Renal cortex interstitium (tissue), 11 donors: ENCODE data around the gene UVSSA. TPM values are rescaled to one million over a fixed set of nuclear protein-coding genes. Genes with fewer than 3 reads are reported as not detected.
A peak's percentile ranks its signal among the peaks of the same experiment; 100 is the strongest.

Source experiments
- DNase-seq, 11 donors: peaks; one replicate each; pipeline ENCODE4 v3.0.0-alpha.2; 2013; ENCODE audit warnings: low read depth in 9 of 11, low spot score in 4 of 11; ENCODE audit errors: extremely low read depth in 1 of 11
- polyA plus RNA-seq, 3 donors: library from polyadenylated mRNA; unstranded; fragments of 120-200 nt; gene quantifications; one replicate each; pipeline ENCODE4 v1.2.1, GENCODE V29; 2013; ENCODE audit not compliant: insufficient read length in 3 of 3

The UVSSA gene
- polyA plus RNA-seq, 3 donors = 8.4 to 36.6 (median 9.2) TPM

DNA sequence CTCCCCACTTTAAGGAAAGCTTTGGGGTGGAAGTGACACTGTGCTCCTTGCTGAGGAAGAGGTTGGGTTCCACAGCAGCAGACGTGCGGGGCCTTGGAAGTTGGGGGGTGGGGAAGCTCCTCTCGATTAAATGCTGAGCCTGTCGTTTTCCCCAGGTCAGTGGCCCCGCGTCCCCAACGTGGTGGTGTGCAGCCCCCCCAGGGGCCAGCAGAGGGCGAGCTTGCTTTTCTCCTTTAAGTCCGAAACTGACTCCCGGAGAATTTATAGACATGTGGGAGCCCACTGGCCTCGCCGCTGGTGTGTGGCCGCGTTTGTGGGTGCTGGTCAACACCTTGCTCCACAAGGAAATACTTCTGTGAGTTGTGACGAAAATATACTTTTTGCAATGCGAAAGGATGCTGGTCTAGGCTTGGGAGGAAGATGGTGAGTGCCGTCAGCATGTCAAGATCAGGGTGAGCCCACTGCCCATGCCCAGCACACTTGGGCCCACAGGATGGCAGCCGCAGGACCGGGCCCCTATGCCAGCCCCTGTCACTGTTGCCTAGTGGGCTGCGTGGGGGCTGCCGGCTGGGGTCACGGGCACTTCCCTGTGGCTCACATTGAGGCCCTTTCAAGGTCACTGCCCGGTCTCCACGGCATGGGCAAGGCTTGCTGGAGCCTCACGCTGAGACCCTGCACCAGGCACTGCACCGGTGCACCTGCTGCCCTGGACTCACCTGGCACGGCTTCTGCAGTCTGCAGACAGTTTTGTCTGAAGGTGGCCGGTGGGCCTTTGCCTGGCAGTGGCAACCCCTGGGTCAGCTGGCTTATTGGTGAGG is 9.4 kb downstream of the UVSSA start:
- peak in 10 of 11 donors; percentile 12 to 36 (median 29) for DNase-seq

DNA sequence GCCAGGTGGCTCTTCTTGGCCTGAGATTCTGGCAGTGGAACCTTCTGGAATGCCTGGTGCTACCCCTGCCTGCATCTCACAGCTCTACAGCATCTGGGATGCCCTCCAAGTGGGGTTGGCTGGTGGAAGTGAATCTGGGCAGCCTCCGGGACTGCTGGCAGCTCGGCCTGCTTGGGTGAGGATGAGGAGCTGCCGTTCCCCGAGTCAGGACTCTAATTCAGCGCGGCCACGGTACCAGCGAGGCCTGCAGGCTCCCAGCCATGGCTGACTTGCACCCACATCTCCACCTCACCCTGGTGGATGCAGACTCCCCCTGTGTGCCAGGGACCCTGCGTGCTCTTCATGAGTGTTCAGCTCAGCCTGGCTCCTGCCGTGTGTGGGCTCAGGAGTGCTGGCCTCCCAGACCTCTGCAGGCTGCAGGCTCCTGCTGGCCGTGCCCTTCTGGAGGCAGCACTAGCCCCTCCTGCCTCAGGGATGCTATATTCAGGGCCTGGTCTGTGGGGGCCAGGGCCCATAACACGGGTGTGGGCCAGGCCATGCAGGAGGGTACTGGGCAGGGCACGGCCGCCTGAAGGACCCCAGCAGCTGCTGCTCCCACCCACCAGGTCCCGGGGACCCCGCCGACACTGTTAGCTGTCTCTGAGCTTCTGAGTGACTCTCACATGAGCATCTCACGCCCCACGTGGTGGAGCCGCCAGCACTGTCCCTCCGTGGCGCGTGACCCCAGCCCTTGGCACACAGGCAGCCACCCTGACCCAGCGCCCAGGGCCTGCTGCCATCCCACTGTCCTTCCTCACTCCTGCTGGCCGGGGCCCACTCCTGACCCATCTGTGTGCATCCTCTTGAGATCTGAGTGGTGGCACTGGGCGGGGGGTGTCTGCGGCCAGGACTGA is 10.6 kb downstream of the UVSSA start:
- DNase-seq = no peak

DNA sequence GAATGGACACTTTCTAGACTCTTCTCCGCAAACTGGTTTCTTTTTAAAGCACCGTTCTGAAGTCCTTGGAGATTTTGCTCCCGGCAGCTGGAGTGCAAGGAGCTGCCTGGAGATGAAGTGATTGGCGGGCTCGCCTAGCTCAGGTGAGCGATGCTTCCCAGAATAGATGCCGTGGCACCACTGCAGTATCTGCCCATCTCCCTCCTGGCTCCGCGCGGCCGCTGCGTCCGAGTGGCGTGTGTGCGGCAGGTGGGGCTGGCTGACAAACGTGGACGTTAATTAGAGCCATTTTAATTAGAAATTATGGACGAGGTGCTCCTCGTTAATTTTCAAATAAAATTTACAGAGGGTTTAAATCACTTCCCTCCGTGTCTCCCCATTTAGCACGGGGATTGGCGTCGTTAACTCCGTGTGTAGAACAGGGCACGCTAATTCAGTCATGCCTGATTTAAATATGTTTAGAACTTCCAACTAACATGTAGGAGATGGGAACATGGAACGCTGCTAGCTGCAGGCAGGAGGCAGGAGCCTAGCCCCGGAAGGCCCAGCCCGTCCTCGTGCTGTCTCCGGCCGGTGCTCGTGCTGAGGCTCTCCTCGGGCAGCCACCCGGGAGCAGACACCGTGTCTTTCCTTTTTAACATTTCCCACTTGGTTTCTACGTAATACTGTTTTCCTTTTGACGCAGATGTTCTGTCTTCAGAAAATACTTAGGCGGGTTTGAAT is 11.6 kb downstream of the UVSSA start:
- DNase-seq = no peak

DNA sequence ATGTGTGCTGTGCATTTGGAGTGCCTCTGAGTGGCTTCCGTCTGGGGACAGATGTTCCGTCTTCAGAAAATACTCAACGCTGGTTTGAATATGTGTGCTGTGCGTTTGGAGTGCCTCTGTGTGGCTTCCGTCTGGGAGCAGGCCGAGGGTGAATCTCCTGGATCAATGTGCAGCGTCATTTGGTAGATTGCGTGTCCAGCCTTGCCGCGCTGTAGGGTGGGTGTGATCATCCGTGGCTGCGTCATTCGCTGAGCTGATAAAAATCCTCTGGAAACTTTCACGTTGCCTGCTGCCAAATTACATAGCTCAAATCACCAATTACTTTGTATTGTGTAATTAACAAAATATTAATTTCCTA is 12.1 kb downstream of the UVSSA start:
- DNase-seq = no peak

DNA sequence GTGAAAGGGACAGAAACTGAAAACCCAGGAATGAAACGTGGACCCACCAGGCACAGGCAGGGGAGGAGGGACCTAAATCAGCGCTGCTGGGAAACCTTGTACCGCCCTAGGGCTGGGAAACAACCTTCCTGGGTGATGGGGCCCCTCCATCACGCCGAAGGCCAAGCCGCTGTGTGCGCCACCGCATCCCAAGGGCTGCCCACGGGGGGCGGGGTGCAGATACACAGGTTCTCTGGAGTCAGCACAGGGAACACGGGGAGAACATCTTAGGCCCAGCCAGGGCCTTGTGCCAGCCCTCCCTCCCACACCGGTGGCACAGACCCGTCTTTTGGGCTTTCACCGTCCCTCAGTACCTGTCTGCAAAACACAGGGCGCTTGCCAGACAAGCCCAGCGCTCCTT is 13.0 kb downstream of the UVSSA start:
- DNase-seq = no peak

DNA sequence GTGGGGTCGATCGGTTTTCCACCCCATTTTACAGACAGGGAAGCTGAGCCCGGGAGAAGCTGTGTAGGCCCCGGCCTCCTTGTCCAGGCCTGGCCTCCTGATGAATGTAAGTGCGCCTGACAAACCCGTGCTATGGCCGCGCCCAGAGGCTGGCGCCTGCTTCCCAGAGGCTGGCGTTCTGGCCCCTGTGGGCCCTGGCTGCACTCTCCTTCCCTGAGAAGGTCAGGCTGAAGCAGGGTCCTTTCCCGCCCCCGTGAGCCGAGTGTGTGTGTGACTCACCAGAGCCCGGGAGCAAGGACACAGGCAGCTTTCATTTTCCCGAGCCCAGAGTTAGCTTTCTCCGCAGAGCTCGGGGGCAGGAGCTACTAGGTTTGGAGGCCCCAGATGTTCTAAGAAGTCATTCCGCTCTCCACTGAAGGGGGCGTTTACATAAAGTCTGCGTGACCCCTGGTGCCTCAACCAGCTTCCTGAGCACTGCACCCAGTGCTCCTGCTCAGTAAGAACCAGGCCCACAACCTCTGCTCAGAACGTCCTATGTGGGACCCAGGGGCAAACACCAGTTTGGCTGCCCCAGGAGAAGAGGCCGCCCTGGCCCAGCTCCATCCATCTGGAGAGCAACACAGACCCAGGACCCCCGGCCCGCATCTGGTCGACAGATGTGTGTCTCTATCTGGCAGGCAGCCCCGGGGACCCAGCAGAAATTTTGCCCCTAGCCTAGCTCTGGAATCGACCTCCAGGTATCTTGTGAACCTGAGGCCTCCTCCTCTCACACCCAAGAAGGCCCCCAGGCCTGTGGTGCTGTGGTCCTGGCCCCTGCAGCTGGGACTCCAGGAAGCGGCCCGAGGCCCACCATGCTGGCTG is 13.6 kb downstream of the UVSSA start:
- no peak for DNase-seq

DNA sequence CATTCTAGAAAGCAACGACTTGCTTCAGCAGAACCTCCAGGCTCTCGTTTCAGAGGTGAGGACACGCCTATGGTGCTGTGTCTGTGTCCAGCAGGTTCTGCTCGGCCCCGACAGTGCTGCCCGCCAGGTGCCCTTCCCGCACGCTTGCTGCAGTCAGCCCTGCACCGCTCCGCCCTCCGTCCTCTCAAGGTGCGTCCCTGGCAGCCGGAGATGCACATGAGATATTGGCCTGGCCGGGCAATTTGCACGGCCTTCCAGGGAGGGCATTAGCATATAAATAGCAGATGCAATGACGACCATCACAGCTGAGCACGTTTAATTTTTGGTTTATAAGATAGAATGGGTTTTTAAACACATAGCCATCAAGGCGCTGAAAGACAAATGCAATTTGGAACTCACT is 14.4 kb downstream of the UVSSA start:
- DNase-seq = no peak

DNA sequence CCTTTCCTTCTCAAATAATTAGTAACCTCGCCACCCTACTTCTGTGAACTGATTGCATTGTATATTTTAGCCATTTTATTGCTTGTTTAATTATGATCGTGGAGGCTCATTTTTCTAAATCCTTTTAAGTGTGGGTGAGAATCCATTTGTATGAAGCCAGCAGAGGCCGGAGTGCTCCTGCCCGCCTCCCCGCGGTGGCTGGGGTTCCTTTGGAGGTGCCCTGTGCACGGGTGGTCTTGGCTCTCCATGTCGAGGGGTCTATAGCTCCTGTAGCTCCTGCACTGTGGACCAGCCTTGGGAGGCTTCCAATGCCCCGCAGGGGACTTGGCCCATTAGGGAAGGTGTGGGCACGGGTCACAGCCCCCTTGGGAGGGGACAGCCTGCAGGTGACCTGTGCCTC is 15.0 kb downstream of the UVSSA start:
- DNase-seq = no peak

DNA sequence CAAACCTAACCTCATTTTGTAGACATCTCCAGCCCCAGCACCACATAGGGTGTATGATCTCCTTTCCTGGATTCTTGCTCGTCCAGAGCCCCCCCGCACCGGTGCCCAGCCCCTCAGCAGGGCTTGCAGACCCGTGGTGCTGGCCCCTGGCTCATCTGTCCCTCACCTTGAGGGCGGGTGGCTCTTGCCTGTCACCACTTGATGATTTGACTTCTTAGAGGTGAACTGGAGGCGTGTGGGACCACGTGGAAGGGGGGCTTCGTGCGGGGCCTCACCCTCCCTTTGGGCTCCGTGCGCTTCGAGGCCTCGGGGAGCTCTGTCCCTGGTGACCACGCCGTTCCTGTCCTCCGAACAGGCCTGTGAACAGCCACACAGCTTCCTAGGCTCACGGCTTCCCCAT is 15.5 kb downstream of the UVSSA start:
- no peak for DNase-seq

DNA sequence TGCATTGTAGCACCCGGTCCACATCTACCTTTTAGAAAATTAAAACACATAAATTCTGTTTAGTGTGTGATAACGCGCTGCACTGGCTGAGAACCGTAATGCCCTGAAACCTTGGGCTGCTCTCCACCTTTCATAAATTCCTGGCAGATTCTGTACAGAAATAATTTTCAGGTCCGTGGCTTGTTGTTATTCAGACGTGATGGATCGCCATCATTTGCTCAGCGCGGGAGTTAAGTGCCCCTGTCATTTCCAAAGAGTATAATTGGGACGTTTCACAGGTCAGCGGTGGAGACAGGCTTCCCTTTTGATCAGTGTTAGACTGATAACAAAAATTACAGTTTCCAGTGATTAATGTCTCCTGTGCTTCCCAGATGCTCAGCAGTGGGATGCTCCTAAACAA is 16.5 kb downstream of the UVSSA start:
- DNase-seq = no peak

DNA sequence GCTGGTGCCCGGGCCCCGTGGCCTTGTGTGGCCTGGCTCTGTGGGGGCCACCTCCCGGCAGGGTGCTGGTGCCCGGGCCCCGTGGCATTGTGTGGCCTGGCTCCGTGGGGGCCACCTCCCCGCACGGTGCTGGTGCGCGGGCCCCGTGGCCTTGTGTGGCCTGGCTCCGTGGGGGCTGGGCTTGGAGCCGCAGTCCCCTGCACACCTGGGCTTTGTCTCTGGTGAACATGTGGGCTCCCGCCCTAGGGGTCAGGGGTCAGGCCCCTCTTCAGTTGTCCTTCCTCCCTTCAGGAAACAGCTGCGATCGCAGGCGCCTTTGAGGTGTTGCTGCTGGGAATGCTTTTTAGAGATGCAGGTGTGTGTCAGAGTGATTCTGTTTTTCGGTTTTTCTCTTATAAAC is 17.2 kb downstream of the UVSSA start:
- no peak for DNase-seq

DNA sequence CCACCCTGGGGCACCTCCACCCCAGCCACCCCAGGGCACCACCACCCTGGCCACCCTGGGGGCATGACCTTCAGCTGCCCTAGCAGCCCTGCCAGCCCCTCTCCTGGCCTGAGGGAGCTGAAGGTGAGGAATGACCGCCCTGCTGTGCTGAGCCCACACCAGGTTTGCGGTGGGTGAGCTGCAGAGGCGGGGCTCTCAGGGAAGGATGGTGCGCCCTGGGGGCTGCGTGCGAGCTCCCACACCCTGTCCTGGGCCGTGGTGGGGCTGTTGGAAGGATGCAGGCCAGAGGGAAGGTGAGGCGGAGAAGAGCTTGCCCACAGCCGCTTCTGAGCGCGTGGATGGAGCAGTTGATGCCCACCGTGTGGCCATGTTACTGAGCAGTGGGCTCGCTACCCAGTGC is 17.7 kb downstream of the UVSSA start:
- DNase-seq = no peak

DNA sequence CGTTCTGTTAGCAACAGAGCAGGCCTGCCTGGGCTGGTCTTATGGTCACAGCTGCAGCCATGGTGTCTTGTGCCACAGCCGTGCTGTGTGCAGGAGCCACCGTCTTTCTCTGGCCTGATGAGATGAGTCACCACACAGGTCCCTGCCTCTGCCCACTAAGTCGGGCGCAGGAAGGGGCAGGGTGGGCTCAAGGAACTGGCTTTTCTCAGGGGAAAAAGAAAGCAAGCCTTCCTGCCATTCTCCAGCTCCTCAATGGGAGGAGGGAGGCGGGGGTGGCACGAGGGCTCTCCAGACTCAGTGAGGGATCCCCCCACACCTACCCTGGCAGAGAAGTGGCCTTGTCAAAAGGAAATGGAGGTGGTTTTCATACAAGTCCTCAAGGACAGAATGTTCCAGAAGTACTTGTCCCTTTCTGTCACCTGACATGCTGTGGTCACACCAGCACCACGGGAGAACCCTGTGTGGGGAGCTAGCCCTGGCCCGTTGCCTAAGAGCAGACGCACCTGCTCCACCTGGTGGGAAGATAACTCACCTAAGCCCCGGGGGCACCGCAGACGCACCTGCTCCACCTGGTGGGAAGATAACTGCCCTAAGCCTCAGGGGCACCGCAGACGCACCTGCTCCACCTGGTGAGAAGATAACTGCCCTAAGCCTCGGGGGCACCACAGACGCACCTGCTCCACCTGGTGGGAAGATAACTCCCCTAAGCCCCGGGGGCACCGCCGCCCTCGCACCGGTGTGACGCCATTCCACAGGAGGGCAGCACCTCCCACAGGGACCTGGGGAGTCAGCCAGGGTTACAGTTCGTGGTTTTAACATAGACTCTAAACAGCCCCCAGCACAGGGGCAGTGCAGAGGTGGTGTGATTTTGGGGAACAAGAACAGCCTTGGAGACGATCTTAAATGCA is 18.5 kb downstream of the UVSSA start:
- DNase-seq = no peak

DNA sequence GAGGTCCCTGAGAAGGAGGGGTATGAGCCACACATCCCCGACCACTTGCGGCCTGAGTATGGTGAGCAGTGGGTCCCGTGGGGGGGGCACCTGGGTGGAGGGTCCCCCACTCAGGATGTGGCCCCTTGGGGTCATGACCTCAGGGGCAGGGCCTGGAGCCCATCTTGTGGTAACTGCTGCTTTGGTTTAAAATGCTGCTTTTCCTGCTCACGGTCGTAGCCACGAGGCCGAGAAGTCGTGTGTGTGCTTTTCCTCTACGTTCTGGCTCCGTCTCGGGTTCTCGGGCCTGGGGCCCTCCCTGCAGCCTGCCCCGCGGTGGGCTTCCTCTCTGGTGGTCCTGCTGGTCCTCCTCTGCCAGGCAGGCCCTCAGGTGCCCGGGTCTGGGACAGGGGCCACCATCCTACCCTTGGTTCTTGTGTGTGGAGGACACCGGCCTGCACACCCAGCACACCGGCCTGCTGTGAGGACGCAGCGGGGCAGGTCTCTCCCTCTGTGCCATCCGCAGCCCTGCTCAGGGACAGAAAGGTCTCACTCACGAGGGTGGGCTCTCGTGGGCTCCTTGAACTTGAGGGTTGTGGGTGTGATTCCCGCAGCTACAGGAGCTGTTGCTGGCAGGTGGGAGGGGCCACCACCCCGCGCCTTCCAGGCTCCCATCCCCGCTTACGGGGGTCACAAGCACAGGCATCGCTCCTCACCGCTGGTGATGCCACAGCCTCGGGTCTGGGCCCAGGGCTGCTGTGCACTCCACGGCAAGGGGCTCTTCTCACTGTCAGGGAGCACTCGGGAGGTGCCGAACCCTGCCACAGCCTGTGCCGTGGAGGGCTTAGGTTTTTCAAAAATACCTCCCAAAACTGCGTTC is 19.6 kb downstream of the UVSSA start:
- DNase-seq = no peak

DNA sequence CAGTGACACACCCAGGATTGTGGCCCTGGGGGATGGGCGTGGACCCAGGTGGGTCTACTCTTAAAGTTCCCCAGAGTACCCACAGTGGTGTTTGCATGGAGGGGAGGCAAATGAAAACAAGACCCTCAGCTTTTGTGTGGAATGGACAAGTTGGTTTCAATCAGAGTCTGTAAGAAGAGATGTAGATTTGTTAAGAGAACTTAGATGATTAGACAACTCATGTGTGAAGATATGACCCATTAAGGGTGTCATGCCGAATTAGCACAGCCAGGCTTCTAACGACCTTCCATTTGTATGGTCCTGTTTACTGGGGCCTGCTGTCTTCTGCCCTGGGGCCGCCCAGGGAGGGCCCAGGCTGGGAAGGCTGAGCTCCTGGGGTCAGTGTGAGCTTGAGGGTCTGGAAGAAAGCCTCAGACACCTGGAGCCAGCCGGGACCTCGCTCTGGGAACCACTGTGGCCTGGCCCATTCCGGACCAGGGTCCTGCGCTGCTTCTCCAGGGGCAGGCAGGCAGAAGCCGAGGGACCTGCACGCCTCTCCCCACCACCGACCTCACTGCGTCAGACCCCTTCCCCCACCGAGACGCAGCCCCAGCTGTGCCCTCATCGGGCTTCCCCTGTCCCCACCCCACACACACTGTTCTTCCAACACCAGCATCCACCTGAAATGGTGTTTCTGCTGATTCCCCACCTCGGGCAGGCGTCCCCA is 20.4 kb downstream of the UVSSA start:
- DNase-seq = no peak

DNA sequence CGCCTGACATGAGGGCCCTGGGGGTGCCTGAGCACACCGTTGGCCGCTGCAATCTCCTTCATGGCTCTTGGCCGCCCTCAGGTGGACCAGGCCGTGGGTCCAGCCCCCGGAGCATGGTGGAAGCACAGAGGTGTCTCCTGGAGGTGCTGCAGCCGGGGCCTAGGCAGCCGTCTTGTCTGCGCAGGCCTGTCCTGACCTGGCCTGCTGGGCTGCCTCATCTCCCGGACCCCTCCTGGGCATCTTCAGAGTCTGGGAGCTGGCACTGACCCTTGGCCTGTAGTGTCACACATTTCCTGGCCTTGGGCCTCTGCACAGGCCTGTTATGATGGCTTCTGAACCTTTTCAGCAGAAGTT is 20.9 kb downstream of the UVSSA start:
- no peak for DNase-seq
